NCI-H1436 treated with DMSO at 0.1 percent for 48 hours (cell line): ENCODE data around the gene TNFSF8.

Experiments
- DNase-seq: peaks from one replicate; lab custom pipeline; 2025; lab: John Stamatoyannopoulos, UW

The TNFSF8 gene

DNA sequence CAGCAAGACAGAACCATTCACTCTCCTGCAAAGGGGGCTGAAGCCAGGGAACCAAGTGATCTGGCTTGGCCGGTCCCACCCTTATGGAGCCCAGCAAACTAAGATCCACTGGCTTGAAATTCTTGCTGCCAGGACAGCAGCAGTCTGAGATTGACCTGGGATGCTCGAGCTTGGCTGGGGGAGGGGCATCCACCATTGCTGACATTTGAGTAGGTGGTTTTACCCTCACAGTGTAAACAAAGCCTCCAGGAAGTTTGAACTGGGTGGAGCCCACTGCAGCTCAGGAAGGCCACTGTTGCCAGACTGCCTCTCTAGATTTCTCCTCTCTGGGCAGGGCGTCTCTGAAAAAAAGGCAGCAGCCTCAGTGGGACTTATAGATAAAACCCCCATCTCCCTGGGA is 60.5 kb downstream of the TNFSF8 start:
- no peak for DNase-seq

DNA sequence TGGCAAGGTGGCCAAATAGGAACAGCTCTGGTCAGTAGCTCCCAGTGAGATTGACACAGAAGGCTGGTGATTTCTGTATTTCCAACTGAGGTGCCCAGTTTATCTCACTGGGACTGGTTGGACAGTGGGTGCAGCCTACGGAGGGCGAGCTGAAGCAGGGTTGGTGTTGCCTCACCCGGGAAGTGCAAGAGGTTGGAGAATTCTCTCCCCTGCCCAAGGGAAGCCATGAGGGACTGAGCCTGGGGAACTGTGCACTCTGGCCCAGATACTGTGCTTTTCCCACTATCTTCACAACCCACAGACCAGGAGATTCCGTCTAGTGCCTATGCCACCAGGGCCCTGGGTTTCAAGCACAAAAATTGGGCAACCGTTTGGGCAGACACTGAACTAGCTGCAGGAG is 61.0 kb downstream of the TNFSF8 start:
- no peak for DNase-seq

DNA sequence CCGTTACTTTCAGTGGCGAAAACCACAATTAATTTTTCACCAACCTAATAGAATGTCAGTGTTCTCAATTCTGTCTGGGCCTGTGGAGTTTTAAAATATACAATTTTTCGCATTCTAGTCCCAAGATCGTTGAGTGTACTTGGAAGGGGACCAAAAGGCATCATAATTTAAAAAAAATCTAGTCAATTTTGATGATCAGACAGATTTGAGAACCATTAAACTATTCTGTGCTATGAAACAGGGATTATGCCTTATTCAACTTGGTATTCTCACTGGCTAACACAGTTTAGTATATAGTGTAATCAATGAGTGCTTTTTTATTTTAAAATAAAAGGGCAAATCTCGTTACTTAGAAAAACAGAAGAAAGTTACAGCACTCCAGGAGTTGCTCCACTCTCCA is 63.1 kb downstream of the TNFSF8 start:
- no peak for DNase-seq

- no peak for DNase-seq
Measured at GRCh38 chr9:114864471-114864870, 65.9 kb downstream of the TNFSF8 start.

- no peak for DNase-seq
Measured at GRCh38 chr9:114861922-114862605, 68.3 kb downstream of the TNFSF8 start.

- DNase-seq: no peak
Measured at GRCh38 chr9:114861273-114861672, 69.1 kb downstream of the TNFSF8 start.

- no peak for DNase-seq
Measured at GRCh38 chr9:114860187-114860586, 70.2 kb downstream of the TNFSF8 start.

DNA sequence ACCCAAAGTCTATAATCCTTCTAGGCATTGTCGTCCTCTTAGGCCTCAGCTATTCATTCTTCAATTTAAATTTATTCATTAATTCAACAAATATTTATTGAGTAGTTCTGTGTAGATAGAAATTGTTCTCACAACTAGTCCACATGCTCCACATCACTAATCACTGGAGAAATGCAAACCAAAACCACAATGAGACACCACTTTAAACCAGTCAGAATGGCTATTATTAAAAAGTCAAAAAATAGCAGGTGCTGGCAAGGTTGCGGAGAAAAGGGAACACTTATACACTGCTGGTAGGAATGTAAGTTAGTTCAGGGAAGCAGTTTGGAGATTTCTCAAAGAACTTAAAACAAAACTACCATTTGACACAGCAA is 73.5 kb downstream of the TNFSF8 start:
- DNase-seq: no peak

- no peak for DNase-seq
Measured at GRCh38 chr9:114856215-114856941, 74.0 kb downstream of the TNFSF8 start.

GRCh38 chr9:114855488-114855887 is 74.9 kb downstream of the TNFSF8 start:
- no peak for DNase-seq

GRCh38 chr9:114854736-114855355 is 75.5 kb downstream of the TNFSF8 start:
- no peak for DNase-seq

GRCh38 chr9:114853071-114853855 is 77.1 kb downstream of the TNFSF8 start:
- DNase-seq: no peak

GRCh38 chr9:114852050-114852594 is 78.3 kb downstream of the TNFSF8 start:
- no peak for DNase-seq

DNA sequence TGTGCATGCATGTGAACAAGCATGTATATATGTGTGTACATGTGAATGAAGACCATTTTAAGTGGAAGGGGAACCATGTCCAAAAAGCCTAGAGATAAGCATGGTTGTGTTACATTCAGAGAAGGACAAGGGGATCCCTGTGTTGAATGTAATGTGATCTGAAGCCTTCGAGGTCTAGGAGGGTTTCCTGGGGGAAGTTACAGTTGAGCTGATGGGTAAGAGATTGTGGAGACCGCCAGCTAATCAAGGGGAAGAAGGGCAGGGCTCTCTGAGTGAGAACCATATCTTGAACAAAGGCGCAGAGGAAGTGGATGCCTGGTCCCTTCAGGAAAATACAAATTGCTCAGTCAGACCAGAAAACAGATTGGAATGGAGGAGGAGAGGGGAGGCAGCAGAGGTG is 79.1 kb downstream of the TNFSF8 start:
- DNase-seq: no peak
